Measurements from ENCODE around the gene RBM12. TPM values are rescaled to one million over a fixed set of nuclear protein-coding genes. Genes with fewer than 3 reads are reported as not detected.
A peak's percentile ranks its signal among the peaks of the same experiment; 100 is the strongest.

Gene RBM12
- polyA plus RNA-seq, 1 donor from 2014 or later: 53.9 TPM

- peak within 1 kb of the TSS; percentile 90 for H3K4me2 ChIP-seq (ENCODE audit: low read length)
Observed at GRCh38 chr20:35699127-35699956, 34.6 kb upstream of the RBM12 start, which contains the start of the genes NFS1 and ROMO1. Gene NFS1, minus strand, starts transcription at chr20:35699352. Its CDS starts 64 bp downstream, at chr20:35699288. Gene ROMO1, plus strand, starts transcription at chr20:35699405. Its CDS starts 228 bp downstream, at chr20:35699633.

GRCh38 chr20:35698298-35699126 lies 33.8 kb upstream of the RBM12 start:
- H2AFZ ChIP-seq (ENCODE audit: low read depth, low read length): peak overlapping the region; percentile 95
- H3K36me3 ChIP-seq (ENCODE audit: insufficient read depth, low read length): peaks cover 5% of the 10 kb centered on the region
- H3F3A ChIP-seq (ENCODE audit: insufficient read depth, low read length, poor library complexity, severe bottlenecking): peaks cover 10% of the 10 kb centered on the region
- no peak for TF ChIP-seq POLR2AphosphoS5 (IDR thresholded peaks at IDR 0.05)
- no peaks in the 10 kb centered on the region for H4K20me1 ChIP-seq (ENCODE audit: insufficient read depth)
- peak overlapping the region; percentile 83 for H3K9ac ChIP-seq (ENCODE audit: low read length)
- peak overlapping the region; percentile 79 for H3K4me3 ChIP-seq (ENCODE audit: low read length)
- H3K27me3 ChIP-seq (ENCODE audit: insufficient read depth, low read depth, low read length): no peaks in the 10 kb centered on the region
- peak overlapping the region; percentile 79 for H3K27ac ChIP-seq (ENCODE audit: low read length)
- no peaks in the 10 kb centered on the region for H3K9me2 ChIP-seq (ENCODE audit: insufficient read depth, low read length)
- H3K79me2 ChIP-seq (replicated peaks; ENCODE audit: insufficient read depth, low read length): peaks cover 14% of the 10 kb centered on the region
- H3K4me2 ChIP-seq (ENCODE audit: low read length): peak overlapping the region; percentile 90
- no peaks in the 10 kb centered on the region for H3K9me3 ChIP-seq (ENCODE audit: low read length)

More at GRCh38 chr20:35699127-35699956, 34.6 kb upstream of the RBM12 start, which contains the start of the genes NFS1 and ROMO1:
- Histone ChIP-seq H3K36me3 (ENCODE audit: insufficient read depth, low read length) (peaks cover 5% of the 10 kb centered on the region), H3K4me3 (ENCODE audit: low read length) (peak within 1 kb of the TSS; percentile 79), H3K27me3 (ENCODE audit: insufficient read depth, low read depth, low read length) (no peaks in the 10 kb centered on the region), H3K27ac (ENCODE audit: low read length) (peak within 1 kb of the TSS; percentile 79), H3F3A (ENCODE audit: insufficient read depth, low read length, poor library complexity, severe bottlenecking) (peaks cover 10% of the 10 kb centered on the region), H3K79me2 (replicated peaks; ENCODE audit: insufficient read depth, low read length) (peaks cover 14% of the 10 kb centered on the region), H3K9me2 (ENCODE audit: insufficient read depth, low read length) (no peaks in the 10 kb centered on the region), H4K20me1 (ENCODE audit: insufficient read depth) (no peaks in the 10 kb centered on the region), H3K9ac (ENCODE audit: low read length) (peak within 1 kb of the TSS; percentile 83), H3K9me3 (ENCODE audit: low read length) (no peaks in the 10 kb centered on the region), H2AFZ (ENCODE audit: low read depth, low read length) (peak within 1 kb of the TSS; percentile 95)
- TF ChIP-seq SMC3 (conservative IDR thresholded peaks at IDR 0.05; ENCODE audit: poor library complexity) (peak; percentile 71), TAF1 (IDR thresholded peaks at IDR 0.05; ENCODE audit: low read depth) (peak; percentile 62), RAD21 (conservative IDR thresholded peaks at IDR 0.05) (peak; percentile 62), POLR2AphosphoS5 (IDR thresholded peaks at IDR 0.05) (peak; percentile 81), EZH2 (IDR thresholded peaks at IDR 0.05; ENCODE audit: borderline replicate concordance, insufficient read depth, low read length, poor library complexity, severe bottlenecking) (no peak), MXI1 (conservative IDR thresholded peaks at IDR 0.05; ENCODE audit: poor library complexity, severe bottlenecking) (peak; percentile 94), EP300 (conservative IDR thresholded peaks at IDR 0.05; ENCODE audit: poor library complexity, severe bottlenecking) (no peak)
- TF ChIP-seq, protein P1, sequence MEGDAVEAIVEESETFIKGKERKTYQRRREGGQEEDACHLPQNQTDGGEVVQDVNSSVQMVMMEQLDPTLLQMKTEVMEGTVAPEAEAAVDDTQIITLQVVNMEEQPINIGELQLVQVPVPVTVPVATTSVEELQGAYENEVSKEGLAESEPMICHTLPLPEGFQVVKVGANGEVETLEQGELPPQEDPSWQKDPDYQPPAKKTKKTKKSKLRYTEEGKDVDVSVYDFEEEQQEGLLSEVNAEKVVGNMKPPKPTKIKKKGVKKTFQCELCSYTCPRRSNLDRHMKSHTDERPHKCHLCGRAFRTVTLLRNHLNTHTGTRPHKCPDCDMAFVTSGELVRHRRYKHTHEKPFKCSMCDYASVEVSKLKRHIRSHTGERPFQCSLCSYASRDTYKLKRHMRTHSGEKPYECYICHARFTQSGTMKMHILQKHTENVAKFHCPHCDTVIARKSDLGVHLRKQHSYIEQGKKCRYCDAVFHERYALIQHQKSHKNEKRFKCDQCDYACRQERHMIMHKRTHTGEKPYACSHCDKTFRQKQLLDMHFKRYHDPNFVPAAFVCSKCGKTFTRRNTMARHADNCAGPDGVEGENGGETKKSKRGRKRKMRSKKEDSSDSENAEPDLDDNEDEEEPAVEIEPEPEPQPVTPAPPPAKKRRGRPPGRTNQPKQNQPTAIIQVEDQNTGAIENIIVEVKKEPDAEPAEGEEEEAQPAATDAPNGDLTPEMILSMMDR (IDR thresholded peaks at IDR 0.05; ENCODE audit: poor library complexity, severe bottlenecking): peak; percentile 67
- TF ChIP-seq, protein P2, sequence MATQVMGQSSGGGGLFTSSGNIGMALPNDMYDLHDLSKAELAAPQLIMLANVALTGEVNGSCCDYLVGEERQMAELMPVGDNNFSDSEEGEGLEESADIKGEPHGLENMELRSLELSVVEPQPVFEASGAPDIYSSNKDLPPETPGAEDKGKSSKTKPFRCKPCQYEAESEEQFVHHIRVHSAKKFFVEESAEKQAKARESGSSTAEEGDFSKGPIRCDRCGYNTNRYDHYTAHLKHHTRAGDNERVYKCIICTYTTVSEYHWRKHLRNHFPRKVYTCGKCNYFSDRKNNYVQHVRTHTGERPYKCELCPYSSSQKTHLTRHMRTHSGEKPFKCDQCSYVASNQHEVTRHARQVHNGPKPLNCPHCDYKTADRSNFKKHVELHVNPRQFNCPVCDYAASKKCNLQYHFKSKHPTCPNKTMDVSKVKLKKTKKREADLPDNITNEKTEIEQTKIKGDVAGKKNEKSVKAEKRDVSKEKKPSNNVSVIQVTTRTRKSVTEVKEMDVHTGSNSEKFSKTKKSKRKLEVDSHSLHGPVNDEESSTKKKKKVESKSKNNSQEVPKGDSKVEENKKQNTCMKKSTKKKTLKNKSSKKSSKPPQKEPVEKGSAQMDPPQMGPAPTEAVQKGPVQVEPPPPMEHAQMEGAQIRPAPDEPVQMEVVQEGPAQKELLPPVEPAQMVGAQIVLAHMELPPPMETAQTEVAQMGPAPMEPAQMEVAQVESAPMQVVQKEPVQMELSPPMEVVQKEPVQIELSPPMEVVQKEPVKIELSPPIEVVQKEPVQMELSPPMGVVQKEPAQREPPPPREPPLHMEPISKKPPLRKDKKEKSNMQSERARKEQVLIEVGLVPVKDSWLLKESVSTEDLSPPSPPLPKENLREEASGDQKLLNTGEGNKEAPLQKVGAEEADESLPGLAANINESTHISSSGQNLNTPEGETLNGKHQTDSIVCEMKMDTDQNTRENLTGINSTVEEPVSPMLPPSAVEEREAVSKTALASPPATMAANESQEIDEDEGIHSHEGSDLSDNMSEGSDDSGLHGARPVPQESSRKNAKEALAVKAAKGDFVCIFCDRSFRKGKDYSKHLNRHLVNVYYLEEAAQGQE (IDR thresholded peaks at IDR 0.05; ENCODE audit: borderline replicate concordance): no peak

Data from neural cell (in vitro differentiated cells).